NCI-H345 treated with DMSO at 0.1 percent for 48 hours (cell line): ENCODE measurements around the gene USP3.
"Not testable (repeated sequence)": the region's sequence is repeated elsewhere in the genome, so short reads cannot be mapped to it uniquely, and the experiment has no call there.

Source experiments
- DNase-seq: peaks from one replicate; lab custom pipeline; 2025; ENCODE audit not compliant: unreplicated experiment; lab: John Stamatoyannopoulos, UW

The USP3 gene

GRCh38 chr15:63605036-63605435, 100.6 kb downstream of the USP3 start:
- no peak for DNase-seq

GRCh38 chr15:63605816-63606215, 101.4 kb downstream of the USP3 start:
- DNase-seq: no peak

GRCh38 chr15:63606308-63606707, 101.9 kb downstream of the USP3 start:
- no peak for DNase-seq

GRCh38 chr15:63608989-63609388, 104.6 kb downstream of the USP3 start:
- no peak for DNase-seq

- DNase-seq: no peak
These were observed 105.1 kb downstream of the USP3 start for GRCh38 chr15:63609448-63609847.

GRCh38 chr15:63610209-63610841, 105.9 kb downstream of the USP3 start:
- peak; percentile 51 for DNase-seq

- DNase-seq: no peak
These were observed 106.8 kb downstream of the USP3 start for GRCh38 chr15:63611177-63611576.

- DNase-seq: no peak
These were observed 107.9 kb downstream of the USP3 start for GRCh38 chr15:63612300-63612699.

GRCh38 chr15:63615935-63616334, 111.5 kb downstream of the USP3 start:
- no peak for DNase-seq

GRCh38 chr15:63617147-63617546, 112.8 kb downstream of the USP3 start:
- not testable (repeated sequence) for DNase-seq

- DNase-seq: not testable (repeated sequence)
These were observed 113.2 kb downstream of the USP3 start for GRCh38 chr15:63617627-63618026.

GRCh38 chr15:63620760-63621159, 116.4 kb downstream of the USP3 start:
- not testable (repeated sequence) for DNase-seq

GRCh38 chr15:63623232-63623969, 119.0 kb downstream of the USP3 start:
- DNase-seq: no peak

- DNase-seq: no peak
These were observed 122.6 kb downstream of the USP3 start for GRCh38 chr15:63626955-63627354.

- no peak for DNase-seq
These were observed 123.9 kb downstream of the USP3 start for GRCh38 chr15:63628123-63628822.

GRCh38 chr15:63630036-63630751, 125.8 kb downstream of the USP3 start:
- no peak for DNase-seq

GRCh38 chr15:63633312-63633711, 128.9 kb downstream of the USP3 start:
- no peak for DNase-seq

GRCh38 chr15:63634154-63634553, 129.8 kb downstream of the USP3 start:
- no peak for DNase-seq

- DNase-seq: no peak
These were observed 132.2 kb downstream of the USP3 start for GRCh38 chr15:63636518-63637061.

GRCh38 chr15:63638839-63639238, 134.4 kb downstream of the USP3 start:
- no peak for DNase-seq

- no peak for DNase-seq
These were observed 135.8 kb downstream of the USP3 start for GRCh38 chr15:63640146-63640545.
